Neutrophil (primary cell): ENCODE results near the gene NPAS3.

Experiments used
- H3K27ac ChIP-seq: fragments of 200-600 bp; sonication (generic); 2 replicates; pipeline ENCODE4 v1.5.1; 2016; ENCODE audit warnings: mild to moderate bottlenecking, moderate library complexity
- H3K27me3 ChIP-seq: fragments of 200-600 bp; sonication (generic); 2 replicates; pipeline ENCODE4 v1.6.0; 2016; ENCODE audit warnings: mild to moderate bottlenecking
- H3K36me3 ChIP-seq: fragments of 200-600 bp; sonication (generic); 2 replicates; pipeline ENCODE4 v1.5.1; 2017
- H3K4me1 ChIP-seq, 2 experiments: fragments of 200-600 bp in 1 of 2; sonication (generic) in 1 of 2; 1 replicate in 1 of 2; 2 replicates in 1 of 2; pipeline versions ENCODE4 v1.5.1 to v1.6.1; 2013 to 2016; ENCODE audit warnings: low read depth in 1 of 2, low read length in 1 of 2, mild to moderate bottlenecking in 1 of 2, moderate library complexity in 1 of 2; ENCODE audit not compliant: control insufficient read depth in 1 of 2, insufficient read depth in 1 of 2
- H3K4me3 ChIP-seq, 2 experiments: fragments of 200-600 bp in 1 of 2; sonication (generic) in 1 of 2; 1 replicate in 1 of 2; 2 replicates in 1 of 2; pipeline ENCODE4 v1.5.1; 2013 to 2016; ENCODE audit warnings: low read depth in 1 of 2, low read length in 1 of 2, mild to moderate bottlenecking in 1 of 2, moderate library complexity in 1 of 2
- H3K9me3 ChIP-seq: fragments of 200-600 bp; sonication (generic); 2 replicates; pipeline ENCODE4 v1.5.1; 2016
- TF ChIP-seq, protein P1 (sequence below): fragments of 200-600 bp; sonication (generic); IDR thresholded peaks from 2 replicates; pipeline ENCODE4 v1.5.1; 2016; ENCODE audit warnings: antibody characterized with exemption

Gene NPAS3

GRCh38 chr14:33347796-33348195 is 409.1 kb downstream of the NPAS3 start:
- no peak overlapping the region for H3K27ac ChIP-seq
- no peaks in the 10 kb centered on the region for H3K4me1 ChIP-seq
- TF ChIP-seq, protein P1, sequence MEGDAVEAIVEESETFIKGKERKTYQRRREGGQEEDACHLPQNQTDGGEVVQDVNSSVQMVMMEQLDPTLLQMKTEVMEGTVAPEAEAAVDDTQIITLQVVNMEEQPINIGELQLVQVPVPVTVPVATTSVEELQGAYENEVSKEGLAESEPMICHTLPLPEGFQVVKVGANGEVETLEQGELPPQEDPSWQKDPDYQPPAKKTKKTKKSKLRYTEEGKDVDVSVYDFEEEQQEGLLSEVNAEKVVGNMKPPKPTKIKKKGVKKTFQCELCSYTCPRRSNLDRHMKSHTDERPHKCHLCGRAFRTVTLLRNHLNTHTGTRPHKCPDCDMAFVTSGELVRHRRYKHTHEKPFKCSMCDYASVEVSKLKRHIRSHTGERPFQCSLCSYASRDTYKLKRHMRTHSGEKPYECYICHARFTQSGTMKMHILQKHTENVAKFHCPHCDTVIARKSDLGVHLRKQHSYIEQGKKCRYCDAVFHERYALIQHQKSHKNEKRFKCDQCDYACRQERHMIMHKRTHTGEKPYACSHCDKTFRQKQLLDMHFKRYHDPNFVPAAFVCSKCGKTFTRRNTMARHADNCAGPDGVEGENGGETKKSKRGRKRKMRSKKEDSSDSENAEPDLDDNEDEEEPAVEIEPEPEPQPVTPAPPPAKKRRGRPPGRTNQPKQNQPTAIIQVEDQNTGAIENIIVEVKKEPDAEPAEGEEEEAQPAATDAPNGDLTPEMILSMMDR, result no peak
- H3K9me3 ChIP-seq, result no peaks in the 10 kb centered on the region
- no peak overlapping the region for H3K4me3 ChIP-seq
- no peaks in the 10 kb centered on the region for H3K27me3 ChIP-seq
- no peaks in the 10 kb centered on the region for H3K36me3 ChIP-seq

DNA sequence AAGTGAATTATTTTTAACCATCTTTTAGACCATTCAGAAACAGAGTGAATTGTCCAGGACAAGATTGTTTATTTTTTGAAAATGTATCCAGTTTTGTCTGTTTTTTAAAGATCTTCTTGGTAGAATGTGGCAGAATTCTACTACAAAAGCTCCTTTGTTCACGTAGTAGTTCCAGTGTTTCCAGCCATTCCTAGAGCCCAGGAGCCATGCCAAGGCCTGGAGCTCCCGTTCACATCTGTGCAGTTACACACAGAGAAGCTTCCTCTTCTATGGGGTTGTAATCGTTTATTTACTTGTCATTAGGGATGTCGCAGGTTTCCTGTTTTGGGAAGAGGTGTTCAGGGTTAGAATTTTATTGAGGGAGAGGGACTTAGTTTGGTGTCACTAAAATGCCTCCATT is 409.8 kb downstream of the NPAS3 start:
- no peaks in the 10 kb centered on the region for H3K27me3 ChIP-seq
- H3K9me3 ChIP-seq, result no peaks in the 10 kb centered on the region
- H3K36me3 ChIP-seq, result no peaks in the 10 kb centered on the region
- H3K4me3 ChIP-seq, result no peak overlapping the region
- H3K27ac ChIP-seq, result no peak overlapping the region
- TF ChIP-seq, protein P1, result no peak
- H3K4me1 ChIP-seq, result no peaks in the 10 kb centered on the region

DNA sequence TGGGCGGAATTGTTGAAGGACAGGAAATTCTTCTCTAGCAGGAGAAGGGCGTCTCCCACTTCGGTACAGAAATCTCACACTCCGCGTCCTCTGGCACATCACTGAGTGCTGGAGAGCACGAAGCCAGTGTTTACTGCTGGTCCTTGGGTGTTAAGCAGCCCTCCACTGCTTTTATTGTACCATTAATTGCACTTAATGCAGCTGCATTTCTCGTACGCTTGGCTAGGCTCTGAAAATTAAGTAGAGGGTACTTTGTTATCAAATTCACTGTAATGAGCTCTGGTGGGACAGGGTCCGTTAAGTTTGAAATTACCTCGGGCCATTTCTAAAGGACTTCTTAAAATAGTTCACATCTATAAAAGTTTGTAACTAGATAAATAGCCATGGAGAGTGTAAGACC is 411.2 kb downstream of the NPAS3 start:
- Histone ChIP-seq H3K36me3 (no peaks in the 10 kb centered on the region), H3K9me3 (no peaks in the 10 kb centered on the region), H3K4me1 (no peaks in the 10 kb centered on the region), H3K27me3 (no peaks in the 10 kb centered on the region), H3K27ac (no peak overlapping the region), H3K4me3 (no peak overlapping the region)
- TF ChIP-seq, protein P1, result no peak

DNA sequence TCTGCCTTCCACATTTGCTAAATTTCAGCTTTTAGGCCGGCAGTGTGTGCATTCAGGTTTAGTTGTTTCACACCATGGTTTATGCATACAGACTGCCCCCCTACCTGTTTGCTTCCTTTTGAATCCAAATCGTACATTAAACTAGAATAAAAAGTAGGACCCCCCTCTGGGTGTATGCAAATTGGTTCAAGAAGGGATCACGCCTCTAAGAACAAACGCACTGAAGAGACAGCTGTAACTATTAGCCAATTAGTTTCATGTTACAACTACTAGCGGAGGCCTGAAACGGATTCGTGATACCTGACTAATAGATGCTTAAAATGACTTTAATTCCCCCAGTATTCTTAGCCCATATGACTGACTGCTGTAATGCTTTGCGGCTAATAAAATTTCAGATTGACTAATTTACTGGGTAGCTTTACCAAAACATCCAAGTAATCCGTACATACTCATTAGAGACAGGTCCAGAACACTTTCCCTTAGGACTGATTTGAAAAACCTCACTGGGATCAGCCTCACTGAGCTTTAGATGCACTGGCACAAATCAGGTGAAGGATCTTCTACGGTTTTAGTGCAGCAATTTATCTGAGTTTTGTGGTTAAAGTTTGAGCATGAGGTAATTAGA is 411.8 kb downstream of the NPAS3 start:
- TF ChIP-seq, protein P1, result no peak
- H3K36me3 ChIP-seq, result no peaks in the 10 kb centered on the region
- H3K27me3 ChIP-seq, result no peaks in the 10 kb centered on the region
- no peaks in the 10 kb centered on the region for H3K9me3 ChIP-seq
- no peaks in the 10 kb centered on the region for H3K4me1 ChIP-seq
- no peak overlapping the region for H3K27ac ChIP-seq
- H3K4me3 ChIP-seq, result no peak overlapping the region

GRCh38 chr14:33352821-33353220 is 414.1 kb downstream of the NPAS3 start:
- H3K36me3 ChIP-seq, result no peaks in the 10 kb centered on the region
- no peak overlapping the region for H3K4me3 ChIP-seq
- TF ChIP-seq, protein P1, result no peak
- H3K9me3 ChIP-seq, result no peaks in the 10 kb centered on the region
- H3K4me1 ChIP-seq, result no peaks in the 10 kb centered on the region
- H3K27ac ChIP-seq, result no peak overlapping the region
- H3K27me3 ChIP-seq, result no peaks in the 10 kb centered on the region
